Measurements from ENCODE around the gene PARN. TPM values are rescaled to one million over a fixed set of nuclear protein-coding genes. Genes with fewer than 3 reads are reported as not detected.
"Not testable (repeated sequence)": the region's sequence is repeated elsewhere in the genome, so short reads cannot be mapped to it uniquely, and the experiment has no call there.

PARN gene
- total RNA-seq, 2 experiments from 2014 or later: 40.7 to 45.8 TPM

GRCh38 chr16:14448879-14449278 lies 181.2 kb downstream of the PARN start:
- no peak overlapping the region for H3K27ac Mint-ChIP-seq

GRCh38 chr16:14447783-14448182 lies 182.3 kb downstream of the PARN start:
- ATAC-seq (ENCODE audit: low read depth) (no peak), DNase-seq (no peak)
- H3K27ac Mint-ChIP-seq: no peak overlapping the region
- POLR2A ChIA-PET: interaction anchor here (0.6 kb wide), 1 partner anchor 117 kb away, joined by 3 read pairs; no protein-coding TSS in a partner anchor
- no peaks in the 10 kb centered on the region for H3K9me3 Mint-ChIP-seq
- no peaks in the 10 kb centered on the region for H3K36me3 Mint-ChIP-seq
- H3K4me3 Mint-ChIP-seq: no peak overlapping the region
- H3K27me3 Mint-ChIP-seq: no peaks in the 10 kb centered on the region
- peaks cover 2% of the 10 kb centered on the region for H3K4me1 Mint-ChIP-seq

More at GRCh38 chr16:14448879-14449278, 181.2 kb downstream of the PARN start:
- Mint-ChIP-seq H3K36me3 (no peaks in the 10 kb centered on the region), H3K9me3 (no peaks in the 10 kb centered on the region), H3K27me3 (no peaks in the 10 kb centered on the region), H3K4me1 (peaks cover 2% of the 10 kb centered on the region), H3K4me3 (no peak overlapping the region)
- no peak for DNase-seq
- POLR2A ChIA-PET: no interaction called here
- ATAC-seq (ENCODE audit: low read depth): no peak

- DNase-seq (no peak), ATAC-seq (ENCODE audit: low read depth) (no peak)
- POLR2A ChIA-PET: no interaction called here
- Mint-ChIP-seq H3K4me1 (peaks cover 2% of the 10 kb centered on the region), H3K27me3 (no peaks in the 10 kb centered on the region), H3K36me3 (no peaks in the 10 kb centered on the region), H3K27ac (no peak overlapping the region), H3K9me3 (no peaks in the 10 kb centered on the region), H3K4me3 (no peak overlapping the region)
Measured at GRCh38 chr16:14446796-14447195, 183.3 kb downstream of the PARN start.

- Mint-ChIP-seq H3K9me3 (no peaks in the 10 kb centered on the region), H3K4me1 (peaks cover 2% of the 10 kb centered on the region), H3K27ac (no peak overlapping the region), H3K4me3 (no peak overlapping the region), H3K36me3 (no peaks in the 10 kb centered on the region), H3K27me3 (no peaks in the 10 kb centered on the region)
- POLR2A ChIA-PET: no interaction called here
- ATAC-seq (ENCODE audit: low read depth) (no peak), DNase-seq (no peak)
Measured at GRCh38 chr16:14445937-14446715, 183.9 kb downstream of the PARN start.

GRCh38 chr16:14444979-14445810 lies 184.9 kb downstream of the PARN start:
- Mint-ChIP-seq H3K27me3 (no peaks in the 10 kb centered on the region), H3K4me3 (no peak overlapping the region), H3K36me3 (no peaks in the 10 kb centered on the region), H3K27ac (no peak overlapping the region), H3K9me3 (no peaks in the 10 kb centered on the region), H3K4me1 (peaks cover 2% of the 10 kb centered on the region)
- POLR2A ChIA-PET: no interaction called here
- ATAC-seq (ENCODE audit: low read depth) (no peak), DNase-seq (no peak)

GRCh38 chr16:14441533-14441932 lies 188.5 kb downstream of the PARN start:
- DNase-seq; POLR2A ChIA-PET; H3K4me3 Mint-ChIP-seq; H3K27me3 Mint-ChIP-seq; ATAC-seq (ENCODE audit: low read depth); H3K36me3 Mint-ChIP-seq; H3K9me3 Mint-ChIP-seq; H3K27ac Mint-ChIP-seq: not testable (repeated sequence)
- peaks cover 14% of the 10 kb centered on the region for H3K4me1 Mint-ChIP-seq

GRCh38 chr16:14438256-14438655 lies 191.8 kb downstream of the PARN start:
- Mint-ChIP-seq H3K27ac (no peak overlapping the region), H3K4me3 (no peak overlapping the region), H3K36me3 (peaks cover 14% of the 10 kb centered on the region), H3K4me1 (peaks cover 24% of the 10 kb centered on the region), H3K27me3 (no peaks in the 10 kb centered on the region), H3K9me3 (no peaks in the 10 kb centered on the region)
- POLR2A ChIA-PET: no interaction called here
- DNase-seq (no peak), ATAC-seq (ENCODE audit: low read depth) (no peak)

GRCh38 chr16:14437426-14437825 lies 192.6 kb downstream of the PARN start:
- DNase-seq (no peak), ATAC-seq (ENCODE audit: low read depth) (no peak)
- Mint-ChIP-seq H3K4me3 (no peak overlapping the region), H3K27me3 (no peaks in the 10 kb centered on the region), H3K27ac (peak overlapping the region; percentile 59), H3K4me1 (peaks cover 24% of the 10 kb centered on the region), H3K9me3 (no peaks in the 10 kb centered on the region), H3K36me3 (peaks cover 14% of the 10 kb centered on the region)
- POLR2A ChIA-PET: no interaction called here

- Mint-ChIP-seq H3K9me3 (no peaks in the 10 kb centered on the region), H3K27me3 (no peaks in the 10 kb centered on the region), H3K4me1 (peaks cover 24% of the 10 kb centered on the region), H3K27ac (peak overlapping the region; percentile 56), H3K4me3 (peak overlapping the region; percentile 53), H3K36me3 (peaks cover 14% of the 10 kb centered on the region)
- ATAC-seq (ENCODE audit: low read depth) (peak; percentile 71), DNase-seq (peak; percentile 38)
- POLR2A ChIA-PET: no interaction called here
Measured at GRCh38 chr16:14436401-14436955, 193.6 kb downstream of the PARN start.

GRCh38 chr16:14434860-14435259 lies 195.2 kb downstream of the PARN start:
- no peak overlapping the region for H3K4me3 Mint-ChIP-seq

GRCh38 chr16:14428971-14429637 lies 201.0 kb downstream of the PARN start:
- DNase-seq; POLR2A ChIA-PET; H3K4me3 Mint-ChIP-seq; H3K27ac Mint-ChIP-seq; ATAC-seq (ENCODE audit: low read depth); H3K36me3 Mint-ChIP-seq; H3K4me1 Mint-ChIP-seq; H3K27me3 Mint-ChIP-seq; H3K9me3 Mint-ChIP-seq: not testable (repeated sequence)

More at GRCh38 chr16:14434860-14435259, 195.2 kb downstream of the PARN start:
- H3K27ac Mint-ChIP-seq: no peak overlapping the region
- no peaks in the 10 kb centered on the region for H3K27me3 Mint-ChIP-seq
- peaks cover 24% of the 10 kb centered on the region for H3K4me1 Mint-ChIP-seq
- peaks cover 14% of the 10 kb centered on the region for H3K36me3 Mint-ChIP-seq
- no peak for ATAC-seq (ENCODE audit: low read depth)
- DNase-seq: no peak
- H3K9me3 Mint-ChIP-seq: no peaks in the 10 kb centered on the region
- POLR2A ChIA-PET: no interaction called here

GRCh38 chr16:14428043-14428442 lies 202.0 kb downstream of the PARN start:
- ATAC-seq (ENCODE audit: low read depth) (no peak), DNase-seq (no peak)
- Mint-ChIP-seq H3K27ac (no peak overlapping the region), H3K27me3 (no peaks in the 10 kb centered on the region), H3K4me1 (no peaks in the 10 kb centered on the region), H3K9me3 (no peaks in the 10 kb centered on the region), H3K4me3 (no peak overlapping the region), H3K36me3 (no peaks in the 10 kb centered on the region)
- POLR2A ChIA-PET: no interaction called here

GRCh38 chr16:14427371-14427948 lies 202.6 kb downstream of the PARN start:
- Mint-ChIP-seq H3K9me3 (no peaks in the 10 kb centered on the region), H3K27me3 (no peaks in the 10 kb centered on the region), H3K4me3 (no peak overlapping the region), H3K36me3 (no peaks in the 10 kb centered on the region), H3K4me1 (no peaks in the 10 kb centered on the region), H3K27ac (no peak overlapping the region)
- no peak for ATAC-seq (ENCODE audit: low read depth)
- POLR2A ChIA-PET: no interaction called here
- no peak for DNase-seq
